Neutrophil (primary cell): ENCODE results near the gene TP53BP1.

Experiments
- H3K27ac ChIP-seq: fragments of 200-600 bp; sonication (generic); 2 replicates; pipeline ENCODE4 v1.5.1; 2016; ENCODE audit warnings: mild to moderate bottlenecking, moderate library complexity
- H3K27me3 ChIP-seq: fragments of 200-600 bp; sonication (generic); 2 replicates; pipeline ENCODE4 v1.6.0; 2016; ENCODE audit warnings: mild to moderate bottlenecking
- H3K36me3 ChIP-seq: fragments of 200-600 bp; sonication (generic); 2 replicates; pipeline ENCODE4 v1.5.1; 2017
- H3K4me1 ChIP-seq, 2 experiments: fragments of 200-600 bp in 1 of 2; sonication (generic) in 1 of 2; 1 replicate in 1 of 2; 2 replicates in 1 of 2; pipeline versions ENCODE4 v1.5.1 to v1.6.1; 2013 to 2016; ENCODE audit warnings: low read depth in 1 of 2, low read length in 1 of 2, mild to moderate bottlenecking in 1 of 2, moderate library complexity in 1 of 2; ENCODE audit not compliant: control insufficient read depth in 1 of 2, insufficient read depth in 1 of 2
- H3K4me3 ChIP-seq, 2 experiments: fragments of 200-600 bp in 1 of 2; sonication (generic) in 1 of 2; 1 replicate in 1 of 2; 2 replicates in 1 of 2; pipeline ENCODE4 v1.5.1; 2013 to 2016; ENCODE audit warnings: low read depth in 1 of 2, low read length in 1 of 2, mild to moderate bottlenecking in 1 of 2, moderate library complexity in 1 of 2
- H3K9me3 ChIP-seq: fragments of 200-600 bp; sonication (generic); 2 replicates; pipeline ENCODE4 v1.5.1; 2016
- TF ChIP-seq, protein P1 (sequence below): fragments of 200-600 bp; sonication (generic); IDR thresholded peaks from 2 replicates; pipeline ENCODE4 v1.5.1; 2016; ENCODE audit warnings: antibody characterized with exemption

Gene TP53BP1

GRCh38 chr15:43439268-43439667 is 53.7 kb downstream of the TP53BP1 start:
- TF ChIP-seq, protein P1, sequence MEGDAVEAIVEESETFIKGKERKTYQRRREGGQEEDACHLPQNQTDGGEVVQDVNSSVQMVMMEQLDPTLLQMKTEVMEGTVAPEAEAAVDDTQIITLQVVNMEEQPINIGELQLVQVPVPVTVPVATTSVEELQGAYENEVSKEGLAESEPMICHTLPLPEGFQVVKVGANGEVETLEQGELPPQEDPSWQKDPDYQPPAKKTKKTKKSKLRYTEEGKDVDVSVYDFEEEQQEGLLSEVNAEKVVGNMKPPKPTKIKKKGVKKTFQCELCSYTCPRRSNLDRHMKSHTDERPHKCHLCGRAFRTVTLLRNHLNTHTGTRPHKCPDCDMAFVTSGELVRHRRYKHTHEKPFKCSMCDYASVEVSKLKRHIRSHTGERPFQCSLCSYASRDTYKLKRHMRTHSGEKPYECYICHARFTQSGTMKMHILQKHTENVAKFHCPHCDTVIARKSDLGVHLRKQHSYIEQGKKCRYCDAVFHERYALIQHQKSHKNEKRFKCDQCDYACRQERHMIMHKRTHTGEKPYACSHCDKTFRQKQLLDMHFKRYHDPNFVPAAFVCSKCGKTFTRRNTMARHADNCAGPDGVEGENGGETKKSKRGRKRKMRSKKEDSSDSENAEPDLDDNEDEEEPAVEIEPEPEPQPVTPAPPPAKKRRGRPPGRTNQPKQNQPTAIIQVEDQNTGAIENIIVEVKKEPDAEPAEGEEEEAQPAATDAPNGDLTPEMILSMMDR, result no peak
- peaks cover 7% of the 10 kb centered on the region for H3K36me3 ChIP-seq
- no peak overlapping the region for H3K27ac ChIP-seq
- H3K4me3 ChIP-seq, result no peak overlapping the region
- H3K4me1 ChIP-seq, result peaks cover 8% of the 10 kb centered on the region in 2 experiments
- no peaks in the 10 kb centered on the region for H3K9me3 ChIP-seq
- no peaks in the 10 kb centered on the region for H3K27me3 ChIP-seq

DNA sequence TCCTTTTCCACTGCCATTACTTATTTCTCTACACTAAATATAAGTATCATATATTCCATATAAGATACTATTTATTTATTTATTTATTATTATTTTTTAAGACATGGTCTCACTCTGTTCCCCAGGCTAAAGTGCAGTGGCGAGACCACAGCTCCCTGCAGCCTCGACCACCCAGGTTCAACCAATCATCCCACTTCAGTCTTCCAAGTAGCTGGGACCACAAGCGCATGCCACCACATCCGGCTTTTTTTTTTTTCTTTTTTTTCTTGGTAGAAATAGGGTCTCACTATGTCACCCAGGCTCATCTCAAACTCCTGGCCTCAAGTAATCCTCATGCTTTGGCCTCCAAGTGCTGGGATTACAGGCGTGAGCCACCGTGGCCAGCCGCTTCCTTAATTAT is 56.6 kb downstream of the TP53BP1 start:
- Histone ChIP-seq H3K4me1 (peaks cover 8% of the 10 kb centered on the region in 2 experiments), H3K4me3 (no peak overlapping the region), H3K9me3 (no peaks in the 10 kb centered on the region), H3K27ac (no peak overlapping the region), H3K27me3 (no peaks in the 10 kb centered on the region), H3K36me3 (peaks cover 15% of the 10 kb centered on the region)
- TF ChIP-seq, protein P1, result no peak

- Histone ChIP-seq H3K9me3 (no peaks in the 10 kb centered on the region), H3K27ac (no peak overlapping the region), H3K36me3 (peaks cover 15% of the 10 kb centered on the region), H3K4me3 (no peak overlapping the region), H3K4me1 (no peaks in the 10 kb centered on the region), H3K27me3 (no peaks in the 10 kb centered on the region)
- TF ChIP-seq, protein P1, result no peak
Observed at GRCh38 chr15:43434446-43434845, 58.5 kb downstream of the TP53BP1 start.

- H3K4me3 ChIP-seq, result no peak overlapping the region
- peaks cover 15% of the 10 kb centered on the region for H3K36me3 ChIP-seq
- no peak overlapping the region for H3K27ac ChIP-seq
- H3K27me3 ChIP-seq, result no peaks in the 10 kb centered on the region
- H3K9me3 ChIP-seq, result no peaks in the 10 kb centered on the region
- TF ChIP-seq, protein P1, result no peak
- H3K4me1 ChIP-seq, result no peaks in the 10 kb centered on the region
Observed at GRCh38 chr15:43433661-43434303, 59.2 kb downstream of the TP53BP1 start.

DNA sequence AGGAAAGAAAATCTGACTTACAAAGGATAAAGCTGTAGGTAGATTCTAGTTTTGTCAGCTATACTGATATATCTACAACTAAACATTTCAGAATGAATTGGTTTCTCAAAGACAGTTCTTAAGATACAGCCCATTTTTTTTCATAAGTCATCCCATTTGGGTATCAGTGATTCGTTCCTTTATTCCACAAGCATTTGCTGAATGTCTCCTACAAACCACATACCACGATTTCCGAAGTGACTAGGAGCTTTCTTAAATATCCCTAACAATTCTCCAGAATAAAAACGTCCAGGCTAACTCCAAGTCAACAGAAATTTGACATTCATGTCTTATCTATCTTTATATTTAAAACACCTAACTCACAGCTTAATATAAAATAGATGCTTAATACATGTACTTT is 59.8 kb downstream of the TP53BP1 start:
- no peaks in the 10 kb centered on the region for H3K4me1 ChIP-seq
- TF ChIP-seq, protein P1, result no peak
- H3K27ac ChIP-seq, result no peak overlapping the region
- peaks cover 15% of the 10 kb centered on the region for H3K36me3 ChIP-seq
- H3K4me3 ChIP-seq, result no peak overlapping the region
- no peaks in the 10 kb centered on the region for H3K9me3 ChIP-seq
- no peaks in the 10 kb centered on the region for H3K27me3 ChIP-seq
